GM10266 (cell line): ENCODE measurements around the gene ETFB.

Experiments used
- DNase-seq: peaks from one replicate; pipeline ENCODE4 v3.0.0; 2012; ENCODE audit errors: extremely low spot score
- CTCF ChIP-seq: IDR thresholded peaks from 2 replicates; pipeline ENCODE4 v1.5.1; 2012; ENCODE audit warnings: mild to moderate bottlenecking, low read depth; ENCODE audit not compliant: control insufficient read depth, insufficient read depth; ENCODE audit errors: missing control alignments

Gene ETFB

GRCh38 chr19:51323481-51324166 lies 42.6 kb downstream of the ETFB start:
- no peak for TF ChIP-seq CTCF
- no peak for DNase-seq

GRCh38 chr19:51321799-51322198 lies 44.4 kb downstream of the ETFB start:
- no peak for TF ChIP-seq CTCF
- DNase-seq, result no peak

- no peak for TF ChIP-seq CTCF
- no peak for DNase-seq
Observed at GRCh38 chr19:51320280-51320657, 45.9 kb downstream of the ETFB start.

GRCh38 chr19:51319649-51320279 lies 46.4 kb downstream of the ETFB start:
- TF ChIP-seq CTCF, result no peak
- DNase-seq, result no peak

GRCh38 chr19:51318687-51319648 lies 47.2 kb downstream of the ETFB start:
- no peak for DNase-seq
- TF ChIP-seq CTCF, result no peak

- no peak for TF ChIP-seq CTCF
- DNase-seq, result no peak
Observed at GRCh38 chr19:51317968-51318367, 48.2 kb downstream of the ETFB start.
